ENCODE data around the gene IL2RA.

The IL2RA gene

DNA sequence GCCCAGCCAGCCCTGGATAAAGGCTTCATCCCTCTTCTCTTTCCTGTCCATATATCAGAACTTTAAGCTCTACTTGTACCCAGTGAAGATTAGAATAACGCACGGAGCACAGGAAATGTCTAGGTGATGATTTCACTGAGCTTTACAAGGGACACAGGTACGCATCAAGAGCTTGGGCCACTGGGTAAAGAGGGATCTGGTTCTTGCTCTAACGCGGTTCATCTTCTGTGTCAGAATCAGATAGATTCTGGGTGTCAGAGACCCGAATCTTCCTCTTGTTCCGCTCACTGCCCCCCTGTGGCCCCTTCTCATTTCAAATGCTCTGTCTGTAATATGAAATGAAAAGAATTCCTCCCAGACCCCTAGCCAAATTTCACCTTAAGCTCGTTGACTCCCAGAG, 24.7 kb downstream of the IL2RA start:
- no peak for DNase-seq

DNA sequence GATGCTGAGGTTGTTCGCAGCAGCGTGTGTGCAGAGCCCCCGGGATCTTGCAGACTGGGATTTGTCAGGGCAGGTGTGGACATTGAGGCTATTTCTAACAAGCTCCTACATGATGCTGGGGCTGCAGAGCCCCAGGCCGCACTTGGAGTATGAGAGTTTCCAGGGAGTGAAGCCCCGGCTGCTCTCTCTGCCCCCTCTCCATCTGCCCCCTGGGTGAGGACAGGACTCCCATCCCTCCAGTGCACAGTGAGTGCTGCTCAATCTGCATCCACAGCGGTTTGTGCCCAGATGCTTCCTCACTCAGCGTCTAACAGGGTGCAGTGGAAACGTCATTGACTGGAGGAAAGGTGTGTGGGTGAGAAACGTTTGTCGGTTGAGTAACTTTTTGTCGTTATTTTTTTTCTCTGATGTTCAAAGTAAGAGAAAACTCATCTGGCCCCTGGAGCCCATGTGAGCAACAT, 25.3 kb downstream of the IL2RA start:
- peak; percentile 48 to 50 for DNase-seq

DNA sequence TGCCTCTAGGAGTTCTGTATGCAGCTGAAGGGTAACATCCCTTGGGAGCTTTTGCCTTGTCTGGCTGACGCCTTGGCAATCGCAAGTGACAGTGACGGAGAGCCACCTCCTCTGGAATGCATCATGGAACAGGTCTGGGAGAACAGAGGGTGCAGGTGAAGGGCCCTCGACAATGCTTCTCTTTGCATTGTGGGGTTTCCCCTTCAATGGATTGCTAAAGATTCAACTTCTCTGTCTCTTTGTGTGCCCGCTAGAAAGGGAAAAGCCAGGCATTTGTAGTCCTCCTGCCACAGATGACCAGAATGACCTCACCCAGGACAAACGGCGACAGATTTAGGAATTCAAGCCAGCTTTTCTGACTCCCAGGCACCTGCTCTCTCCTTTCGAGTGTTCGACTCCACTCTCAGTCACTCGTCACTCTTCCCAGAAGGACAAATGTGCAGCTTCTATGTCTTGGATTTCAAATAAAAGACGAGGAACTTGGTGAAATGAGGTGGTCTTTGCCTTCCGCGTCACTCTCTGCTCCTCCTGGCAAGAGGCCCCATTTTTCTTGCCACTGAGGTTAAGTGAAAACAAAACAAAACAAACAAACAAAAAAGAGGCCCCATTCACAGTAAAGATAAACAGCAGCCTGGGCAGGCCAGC, 26.1 kb downstream of the IL2RA start:
- no peak for DNase-seq

DNA sequence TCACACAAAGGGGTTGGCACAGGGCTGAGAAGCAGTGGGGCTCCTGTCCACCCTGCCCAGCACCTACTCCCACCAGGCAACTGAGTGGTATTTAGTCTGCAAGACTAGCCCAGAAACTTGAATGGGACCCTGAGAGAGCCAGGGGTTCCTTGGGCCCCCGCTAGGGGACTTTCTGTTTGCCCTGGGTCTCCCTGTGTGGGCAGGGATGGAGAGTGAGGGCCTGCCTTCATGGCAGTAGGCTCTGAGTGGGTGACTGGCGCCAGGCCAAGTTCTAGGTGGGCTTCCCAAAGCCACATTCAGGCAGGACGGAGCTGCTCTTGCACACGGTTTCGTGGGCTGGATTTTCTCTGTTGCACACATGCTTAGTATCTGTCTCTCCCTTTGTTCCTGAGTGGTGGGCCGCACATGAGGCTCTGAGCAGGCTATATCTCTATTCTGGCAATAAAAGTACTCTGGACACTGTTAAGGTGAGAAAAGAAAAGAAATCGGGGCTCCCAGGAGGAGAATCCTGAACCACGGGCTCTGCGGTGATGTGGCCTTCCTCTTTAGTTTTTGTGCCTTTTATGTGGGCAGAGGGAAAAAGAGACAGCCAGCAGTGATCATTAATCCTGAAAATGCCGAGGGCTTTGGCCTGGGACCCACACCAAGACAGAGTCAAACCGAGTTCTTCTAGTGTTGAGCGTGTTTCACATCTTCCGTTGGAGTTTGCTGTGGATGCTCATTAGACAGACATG, 26.9 kb downstream of the IL2RA start:
- DNase-seq = no peak

DNA sequence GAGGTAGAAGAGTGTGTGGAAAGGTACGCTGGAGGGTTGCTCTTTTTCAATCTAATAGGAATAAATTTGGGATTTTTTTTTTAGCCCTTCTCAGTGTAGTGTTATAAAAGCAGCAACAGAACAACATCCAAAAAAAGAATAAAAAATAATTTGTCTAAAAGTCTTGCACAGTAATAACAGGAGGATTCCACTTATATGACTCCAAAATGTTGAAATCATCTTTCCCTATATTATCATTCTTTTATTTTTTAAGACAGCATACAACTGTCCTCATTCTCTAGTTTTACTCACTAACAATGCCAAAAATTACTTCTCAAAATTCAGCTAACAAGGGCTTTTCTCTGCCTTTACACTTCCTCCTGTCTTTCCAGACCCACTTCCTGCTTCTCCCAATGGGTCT, 27.8 kb downstream of the IL2RA start:
- no peak for DNase-seq

DNA sequence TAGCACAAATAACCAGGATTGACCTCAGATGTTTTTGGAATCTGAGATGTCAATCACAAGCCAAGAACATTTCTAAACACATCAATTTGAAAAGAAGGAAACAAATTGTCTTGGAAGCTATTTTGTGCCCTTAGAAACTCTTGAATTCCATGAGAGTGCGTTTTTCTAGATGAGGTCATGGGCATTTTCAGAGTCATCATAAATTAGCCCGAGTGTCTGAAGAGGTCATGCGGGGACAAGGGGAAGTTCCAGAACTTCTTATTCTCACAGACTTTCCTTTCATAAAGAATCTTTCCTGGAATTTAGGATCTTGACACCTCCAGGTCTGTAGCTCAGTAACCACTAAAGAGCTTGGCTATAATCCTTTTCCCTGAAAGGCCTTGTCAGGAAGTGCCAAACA, 28.2 kb downstream of the IL2RA start:
- no peak for DNase-seq

DNA sequence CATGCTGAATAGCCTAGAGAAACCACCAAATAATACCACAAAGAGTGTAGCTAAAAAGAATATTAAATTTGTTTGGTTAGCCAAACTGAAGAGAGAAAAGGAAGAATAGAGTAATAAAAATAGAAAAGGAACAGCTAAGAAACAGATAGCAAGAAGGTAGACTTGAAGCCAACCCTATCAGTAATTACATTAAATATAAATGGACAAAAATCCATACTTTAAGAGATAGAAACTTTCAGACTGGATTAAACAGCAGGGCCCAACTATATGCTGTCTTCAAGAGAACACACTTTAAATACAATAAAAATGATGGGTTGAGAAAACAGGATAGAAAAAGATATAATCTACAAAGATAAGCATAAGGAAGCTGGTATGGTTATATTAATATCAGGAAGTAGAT, 31.2 kb downstream of the IL2RA start:
- no peak for DNase-seq

DNA sequence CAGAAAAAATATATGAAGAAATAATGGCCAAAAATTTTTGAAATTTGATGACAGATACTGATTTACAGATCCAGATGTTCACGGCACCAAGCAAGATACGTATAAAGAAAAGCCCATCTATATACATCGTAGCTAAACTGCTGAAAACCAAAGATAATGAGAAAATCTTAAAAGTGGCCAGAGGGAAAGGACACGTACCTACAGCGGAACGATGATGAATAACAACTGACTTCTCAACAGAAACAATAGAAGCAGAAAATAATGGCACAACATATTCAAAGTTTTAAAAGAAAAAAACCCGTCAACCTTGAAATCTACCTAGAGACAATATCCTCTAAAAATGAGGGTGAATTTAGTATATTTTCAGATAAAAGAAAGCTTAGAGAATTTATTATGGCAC, 31.9 kb downstream of the IL2RA start:
- no peak for DNase-seq

DNA sequence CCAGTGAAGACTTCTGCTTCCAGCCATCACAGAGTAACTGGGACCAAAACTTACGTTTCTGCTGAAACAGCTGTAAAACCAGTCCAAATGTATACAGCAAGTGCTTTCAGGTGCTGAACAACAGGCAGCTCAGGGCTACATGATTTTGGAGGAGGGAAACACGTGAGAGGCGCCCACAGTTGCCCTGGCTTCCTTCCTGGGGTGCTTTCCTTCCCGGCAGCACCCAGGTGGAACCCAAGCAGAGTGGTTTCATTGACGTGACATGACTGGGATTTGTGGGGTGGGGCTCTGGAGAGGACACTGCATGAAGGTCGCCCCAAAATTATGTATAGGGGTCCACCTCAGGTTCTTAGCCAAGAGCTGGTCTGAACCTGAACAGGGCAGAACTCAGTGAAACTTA, 34.2 kb downstream of the IL2RA start:
- no peak for DNase-seq

DNA sequence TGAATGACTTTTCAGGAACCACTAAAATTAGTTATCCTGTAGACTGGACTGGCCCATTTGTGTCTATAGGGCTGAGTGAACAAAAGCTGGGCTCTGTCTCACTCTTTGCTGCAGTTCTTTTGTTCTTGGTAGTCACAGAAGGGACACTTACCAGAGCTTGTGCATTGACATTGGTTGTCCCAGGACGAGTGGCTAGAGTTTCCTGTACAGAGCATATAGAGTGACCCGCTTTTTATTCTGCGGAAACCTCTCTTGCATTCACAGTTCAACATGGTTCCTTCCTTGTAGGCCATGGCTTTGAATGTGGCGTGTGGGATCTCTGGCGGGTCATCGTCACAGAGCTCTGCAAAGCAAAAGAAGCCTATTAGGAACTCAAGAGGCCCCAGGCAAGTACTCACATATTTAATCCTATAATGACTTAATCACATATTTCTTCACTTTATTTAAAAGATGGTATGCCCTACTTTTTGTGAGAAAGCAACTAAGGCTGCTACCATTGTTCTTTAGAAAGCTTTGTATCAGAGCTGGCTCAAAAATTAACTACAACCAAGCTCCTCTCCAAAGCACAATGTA, 36.4 kb downstream of the IL2RA start:
- DNase-seq = no peak

DNA sequence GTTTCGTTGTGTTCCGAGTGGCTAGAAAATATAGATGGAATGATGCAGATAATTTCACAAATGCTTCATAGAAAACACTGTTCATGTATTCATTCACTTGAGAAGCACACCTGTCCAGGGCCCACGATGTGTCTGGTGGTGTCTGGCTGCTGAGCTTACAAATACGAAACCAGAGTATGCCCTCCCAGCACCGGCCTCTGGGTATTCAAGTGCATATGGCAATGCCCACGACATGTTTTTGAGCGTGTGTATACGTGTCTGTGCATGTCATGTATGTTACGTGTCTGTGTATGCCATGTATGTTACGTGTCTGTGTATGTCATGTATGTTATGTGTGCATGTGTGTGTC, 37.9 kb downstream of the IL2RA start:
- no peak for DNase-seq

DNA sequence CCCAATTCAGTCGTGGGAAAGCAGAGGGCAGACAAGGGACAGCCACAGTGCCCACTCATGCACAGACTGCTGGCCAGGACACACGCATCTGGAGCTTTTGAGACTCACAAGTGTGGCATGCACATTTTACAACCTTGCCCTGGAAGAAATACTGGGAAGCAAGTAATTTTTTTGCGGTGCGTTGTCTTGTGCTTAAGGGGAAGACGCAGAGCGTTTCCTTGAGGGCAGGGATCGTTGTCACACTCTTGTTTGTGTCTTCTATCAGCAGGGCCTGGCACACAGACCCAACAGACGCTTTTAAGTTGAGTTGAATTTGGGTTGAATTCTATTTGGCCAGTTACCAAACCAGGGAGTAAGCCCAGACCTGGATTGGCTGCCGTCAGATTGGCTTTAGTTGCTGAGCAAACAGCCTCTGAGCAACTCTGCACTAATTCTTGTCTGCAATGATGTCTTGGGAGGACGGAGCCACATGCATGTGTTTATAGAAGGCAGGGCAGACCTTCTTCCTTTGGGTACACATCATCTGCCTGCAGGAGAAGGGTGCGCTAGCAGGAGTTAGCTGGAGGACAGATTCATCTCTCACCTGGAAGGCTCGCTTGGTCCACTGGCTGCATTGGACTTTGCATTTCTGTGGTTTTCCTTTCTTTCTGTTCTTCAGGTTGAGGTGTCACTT, 38.4 kb downstream of the IL2RA start:
- DNase-seq = no peak

DNA sequence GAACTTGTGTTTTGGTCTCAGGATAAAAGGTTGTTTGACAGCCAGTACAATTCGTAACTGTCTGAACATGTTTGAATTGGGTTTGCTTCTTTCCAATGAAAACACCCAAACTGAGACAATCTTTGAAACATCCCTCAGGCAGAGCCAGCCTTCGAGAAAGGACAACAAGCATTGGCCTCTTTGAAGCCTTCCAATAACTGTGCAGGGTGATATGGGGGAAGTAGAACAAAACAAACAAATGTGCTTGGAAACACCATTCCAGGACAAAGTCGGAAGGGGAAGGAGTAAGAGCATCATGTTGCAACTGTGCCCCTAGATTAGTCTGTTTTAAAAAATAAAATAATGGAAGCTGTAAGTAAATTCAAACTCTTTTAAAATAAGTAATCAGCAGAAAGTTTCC, 39.5 kb downstream of the IL2RA start:
- DNase-seq = no peak

DNA sequence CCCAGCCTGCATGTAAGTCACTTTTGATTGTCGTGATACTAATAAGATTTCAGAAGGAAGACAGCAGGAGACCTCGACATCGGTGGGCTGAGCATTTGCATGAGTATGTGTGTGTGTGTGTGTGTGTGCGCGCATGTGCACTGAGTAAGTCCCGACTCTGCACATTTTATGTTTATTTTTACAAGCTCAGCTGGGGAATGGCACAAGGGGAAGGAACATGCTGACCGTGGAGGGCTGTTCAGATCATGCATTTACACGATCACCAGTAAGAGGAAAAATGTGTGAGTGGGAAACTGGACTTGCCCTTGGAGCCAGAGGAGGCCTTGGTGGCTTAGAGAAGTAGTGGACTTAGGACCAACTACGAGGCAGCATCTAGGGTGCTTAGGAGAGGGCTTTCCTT, 41.3 kb downstream of the IL2RA start:
- DNase-seq = no peak

DNA sequence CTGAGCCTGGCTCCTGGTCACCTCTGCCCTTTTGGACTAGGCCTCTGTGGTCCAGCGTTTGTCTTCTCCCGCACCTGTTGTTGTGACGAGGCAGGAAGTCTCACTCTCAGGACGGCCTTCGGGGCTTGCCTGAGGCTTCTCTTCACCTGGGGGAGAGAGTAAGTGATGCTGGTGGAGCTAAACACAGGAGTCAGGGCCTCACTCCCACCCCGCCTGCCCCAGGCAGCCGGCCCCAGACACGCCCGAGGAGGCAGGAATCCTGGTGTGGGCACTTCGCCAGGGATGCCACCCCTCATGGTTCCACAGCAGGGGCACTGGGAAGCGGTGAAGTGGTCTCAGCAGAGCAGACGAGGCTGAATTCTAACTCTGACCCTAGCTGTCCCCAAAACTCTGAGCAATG, 42.4 kb downstream of the IL2RA start:
- DNase-seq = no peak

DNA sequence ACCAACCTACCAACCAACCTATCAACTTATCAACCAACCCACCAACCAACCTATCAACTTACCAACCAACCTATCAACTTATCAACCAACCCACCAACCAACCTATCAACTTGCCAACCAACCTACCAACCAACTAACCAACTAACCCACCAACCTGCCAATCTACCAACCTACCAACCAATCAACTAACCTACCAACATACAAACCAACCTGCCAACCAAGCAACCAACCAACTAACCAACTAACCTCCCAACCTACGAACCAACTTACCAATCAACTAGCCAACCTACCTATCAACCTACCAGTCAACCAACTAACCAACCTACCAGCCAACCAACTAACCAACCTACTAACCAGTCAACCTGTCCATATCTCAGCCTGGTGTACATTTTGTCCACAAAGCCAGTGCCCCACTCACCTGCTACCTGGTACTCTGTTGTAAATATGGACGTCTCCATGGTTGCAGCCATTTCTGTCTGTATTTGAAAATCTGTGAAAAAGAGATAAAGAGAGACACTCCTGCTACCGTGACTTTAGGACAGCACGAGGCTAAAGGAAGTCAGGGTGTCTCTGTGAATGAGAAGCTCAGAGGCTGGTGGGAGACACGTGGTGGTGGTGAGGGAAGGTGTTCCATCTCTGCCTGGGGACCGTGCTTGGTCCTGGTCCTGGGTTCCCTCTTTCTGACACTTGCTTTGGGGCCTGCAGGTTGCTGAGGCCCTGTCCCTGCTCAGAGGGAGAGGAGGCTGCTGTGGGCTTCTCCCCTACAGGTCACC, 43.0 kb downstream of the IL2RA start:
- DNase-seq = no peak

DNA sequence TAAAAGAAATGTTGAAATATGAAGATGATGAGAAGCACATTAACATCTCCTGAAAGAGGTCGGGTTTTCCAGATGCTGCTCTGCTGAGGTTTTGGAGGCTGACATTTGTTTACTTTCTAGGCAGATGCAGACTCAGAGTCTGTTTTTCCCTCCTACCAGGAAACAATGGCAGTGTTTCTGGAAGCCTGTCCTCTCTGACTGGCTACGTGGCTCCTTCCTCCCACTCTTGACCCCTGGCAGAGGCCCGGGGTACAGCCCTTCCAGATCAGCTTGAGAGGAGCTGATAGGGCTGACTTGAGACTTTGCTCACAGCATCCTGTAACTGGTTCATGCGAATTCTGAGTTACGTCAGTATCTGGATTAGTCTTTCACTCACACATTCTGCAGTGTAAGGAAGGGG, 43.7 kb downstream of the IL2RA start:
- no peak for DNase-seq

DNA sequence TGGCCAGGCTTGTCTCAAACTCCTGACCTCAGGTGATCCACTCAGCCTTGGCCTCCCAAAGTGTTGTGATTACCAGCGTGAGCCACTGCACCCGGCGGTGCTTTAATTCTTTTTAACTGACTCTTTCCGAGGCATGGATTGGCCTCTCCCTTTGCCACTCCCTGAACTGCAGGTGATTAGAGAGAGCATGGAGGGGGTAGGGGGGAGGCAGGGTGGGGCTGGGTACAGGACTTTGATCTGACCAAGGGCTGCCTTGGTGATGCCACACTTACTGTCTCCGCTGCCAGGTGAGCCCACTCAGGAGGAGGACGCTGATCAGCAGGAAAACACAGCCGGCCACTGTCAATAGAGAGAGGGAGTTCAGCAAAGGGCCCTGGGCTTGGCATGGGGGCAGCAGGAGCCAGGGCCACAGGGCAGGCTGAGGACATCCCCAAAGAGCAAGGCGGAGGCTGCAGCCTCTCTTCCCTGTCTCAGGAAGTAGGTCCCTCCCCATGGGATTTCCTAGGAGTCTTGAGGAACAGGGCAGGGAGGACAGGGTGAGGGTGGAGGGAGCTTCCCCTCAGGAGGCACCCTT, 44.3 kb downstream of the IL2RA start:
- no peak for DNase-seq

DNA sequence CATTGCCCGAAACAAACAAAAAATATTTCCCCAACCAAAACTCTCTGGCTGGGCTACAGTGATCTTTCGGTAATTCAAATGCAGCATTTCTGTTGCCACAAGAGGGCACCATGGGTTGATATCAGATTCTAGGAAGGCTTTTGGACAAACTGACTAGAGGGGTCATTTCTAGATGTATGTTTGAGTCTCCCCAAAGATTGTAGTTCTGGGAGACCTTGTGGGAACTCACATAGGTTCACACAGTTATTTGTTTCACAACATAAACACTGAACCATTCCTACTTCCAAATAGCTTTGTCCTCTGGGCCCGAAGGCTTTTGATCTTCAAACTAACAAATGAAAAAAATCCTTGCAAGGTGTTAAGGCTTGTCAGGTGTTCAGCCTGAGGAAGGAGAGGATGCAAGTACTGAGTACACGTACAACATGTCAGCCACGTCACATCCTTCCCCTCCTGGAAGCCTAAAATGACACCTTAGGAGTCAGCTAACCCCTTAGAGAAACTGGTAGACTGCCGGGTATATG, 47.9 kb downstream of the IL2RA start:
- peak; percentile 62 to 65 for DNase-seq

DNA sequence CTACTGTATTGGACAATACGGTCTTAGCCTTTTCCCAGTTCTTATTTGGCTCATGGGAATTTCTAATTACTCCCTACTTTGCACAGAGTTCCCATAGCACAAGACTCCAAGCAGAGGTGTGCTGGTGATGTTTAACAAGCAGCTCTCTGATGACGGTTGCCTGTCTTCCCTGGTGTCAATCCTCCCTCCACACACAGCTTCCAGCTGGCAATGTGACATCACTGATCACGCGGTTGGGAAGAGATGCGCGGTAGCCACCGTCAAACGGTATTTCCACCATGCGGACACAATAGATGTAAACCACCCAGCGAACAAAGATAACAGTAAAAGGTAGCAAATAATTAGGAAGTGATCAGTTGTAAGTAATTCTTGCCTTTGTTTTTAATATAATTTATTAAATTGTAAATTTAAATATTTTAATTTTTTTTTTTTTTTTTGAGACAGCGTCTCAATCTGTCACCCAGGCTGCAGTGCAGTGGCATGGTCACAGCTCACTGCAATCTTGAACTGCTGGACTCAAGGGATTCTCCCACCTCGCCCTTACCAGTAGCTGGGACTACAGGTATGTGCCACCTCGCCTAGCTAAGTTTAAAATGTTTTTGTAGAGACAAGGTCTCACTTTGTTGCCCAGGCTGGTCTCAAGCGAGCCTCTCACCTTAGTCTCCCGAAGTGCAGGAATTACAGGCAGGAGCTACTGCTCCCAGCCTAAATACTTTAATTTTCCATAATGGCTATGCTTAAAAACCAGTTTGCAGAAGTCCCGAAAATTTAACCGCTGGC, 48.6 kb downstream of the IL2RA start:
- DNase-seq = no peak

DNA sequence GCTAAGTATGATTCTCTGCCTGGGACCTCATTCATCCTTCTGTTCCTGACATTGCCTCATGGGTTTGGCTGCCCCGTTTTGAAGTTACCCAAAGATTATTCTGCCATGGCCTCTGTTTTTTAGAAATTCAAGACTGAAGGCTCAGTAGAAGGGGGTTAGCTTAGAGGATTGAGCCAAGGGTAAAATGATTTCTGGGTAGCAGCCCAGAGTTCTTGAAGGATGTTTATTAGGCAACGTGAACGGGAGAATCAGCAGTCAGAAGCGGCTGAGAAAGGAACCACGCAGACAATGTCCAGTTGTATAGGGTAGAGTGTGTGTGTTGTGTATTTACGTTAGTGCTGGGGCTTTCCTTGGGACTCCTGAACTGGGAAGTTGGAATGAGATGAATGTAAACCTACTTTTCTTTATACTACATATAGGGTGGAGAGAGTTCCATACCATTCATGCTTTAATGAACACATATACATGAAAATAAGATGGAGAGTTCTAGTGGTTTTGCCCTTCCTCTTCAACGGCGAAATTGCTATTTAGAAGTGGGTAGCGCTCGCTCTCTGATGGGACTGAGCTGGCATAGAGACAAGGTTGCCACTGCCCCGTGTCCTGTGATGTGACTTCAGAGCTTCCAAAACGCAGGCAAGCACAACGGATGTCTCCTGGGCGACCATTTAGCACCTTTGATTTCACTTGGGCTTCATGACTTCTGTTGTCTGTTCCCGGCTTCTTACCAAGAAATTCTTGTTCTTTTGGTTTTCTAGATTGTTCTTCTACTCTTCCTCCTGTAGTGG, 49.9 kb downstream of the IL2RA start:
- no peak for DNase-seq

Data from activated CD4-positive, alpha-beta T cell treated with anti-CD3 and anti-CD28 coated beads for 4 hours (primary cell).